Body of pancreas (tissue), 4 donors: ENCODE results near the gene ARID5A. TPM values are rescaled to one million over a fixed set of nuclear protein-coding genes. Genes with fewer than 3 reads are reported as not detected.
"Not testable (repeated sequence)": the region's sequence is repeated elsewhere in the genome, so short reads cannot be mapped to it uniquely, and the experiment has no call there.

Experiments used
- ATAC-seq: fragments of 150-250 bp; one replicate; pipeline ENCODE4 v1.9.1; 2016
- DNase-seq, 4 donors: peaks; one replicate each; pipeline ENCODE4 v3.0.0-alpha.2; 2019
- H3K27ac ChIP-seq, 4 donors: fragments of 200-600 bp; sonication (generic); 1 replicate in 3 of 4; 2 replicates in 1 of 4; pipeline versions ENCODE4 v1.5.1 to v1.6.1; 2016 to 2019; ENCODE audit warnings: mild to moderate bottlenecking in 1 of 4, mixed read lengths in 1 of 4, moderate library complexity in 1 of 4
- H3K27me3 ChIP-seq, 2 donors: fragments of 200-600 bp; sonication (generic); one replicate each; pipeline ENCODE4 v1.6.0; 2016; ENCODE audit warnings: mild to moderate bottlenecking in 1 of 2
- H3K36me3 ChIP-seq, 2 donors: fragments of 200-600 bp; sonication (generic); replicated peaks in 1 of 2; 2 replicates each; pipeline ENCODE4 v1.5.1; 2016; ENCODE audit warnings: low read depth in 2 of 2; ENCODE audit not compliant: insufficient read depth in 1 of 2
- H3K4me1 ChIP-seq: fragments of 200-600 bp; sonication (generic); one replicate; pipeline ENCODE4 v1.6.0; 2016
- H3K4me3 ChIP-seq, 2 donors: fragments of 200-600 bp; sonication (generic); 1 replicate in 1 of 2; 2 replicates in 1 of 2; pipeline ENCODE4 v1.5.1; 2016 to 2019
- H3K9me3 ChIP-seq, 3 donors: fragments of 200-600 bp; sonication (generic); 1 replicate in 2 of 3; 2 replicates in 1 of 3; pipeline ENCODE4 v1.5.1; 2016
- CTCF ChIP-seq, 7 experiments: fragments of 450-650 bp in 4 of 7; fragments of 200-600 bp in 3 of 7; sonication (generic) in 3 of 7; IDR thresholded peaks; one replicate each; pipeline ENCODE4 v1.5.1; 2016 to 2019; ENCODE audit warnings: antibody characterized with exemption in 7 of 7
- POLR2A ChIP-seq, 3 donors: fragments of 450-650 bp; IDR thresholded peaks; one replicate each; pipeline ENCODE4 v1.6.1; 2016; ENCODE audit warnings: antibody characterized with exemption in 3 of 3, mild to moderate bottlenecking in 2 of 3
- WGBS, 2 donors: methylation state at CpG; one replicate each; pipeline ENCODE4 v1.1.5; 2017; 5-methylcytosine and 5-hydroxymethylcytosine counted together
- intact Hi-C: fragments of 100-400 bp; cut with DNase I; formaldehyde crosslinking; loops from one replicate; pipeline ENCODE4 v1.15.1; 2023
- total RNA-seq, 2 donors: library from RNA; depleted of rRNA; stranded (reverse); fragments of >200 nt; gene quantifications; one replicate each; pipeline ENCODE4 v1.1.0, GENCODE V29; 2016

The ARID5A gene
- total RNA-seq, 2 donors from 2014 or later = 8.9 to 9.6 TPM

GRCh38 chr2:96551605-96552314 is 15.2 kb downstream of the ARID5A start:
- Histone ChIP-seq H3K4me1 (peaks cover 19% of the 10 kb centered on the region), H3K36me3 (peaks cover 0 to 3% of the 10 kb centered on the region in 2 donors), H3K27me3 (no peaks in the 10 kb centered on the region), H3K9me3 (no peaks in the 10 kb centered on the region), H3K4me3 (no peak overlapping the region), H3K27ac (no peak overlapping the region)
- DNase-seq (no peak), ATAC-seq (no peak)
- intact Hi-C loops = loop anchor here (5.0 kb wide), 1 partner anchor 251 kb away; no protein-coding TSS in a partner anchor
- WGBS, 2 donors = 93 to 94% methylated on average over 18 to 24 of the region's 25 CpGs
- TF ChIP-seq POLR2A (IDR thresholded peaks at IDR 0.05) (no peak), CTCF (IDR thresholded peaks at IDR 0.05) (no peak)

DNA sequence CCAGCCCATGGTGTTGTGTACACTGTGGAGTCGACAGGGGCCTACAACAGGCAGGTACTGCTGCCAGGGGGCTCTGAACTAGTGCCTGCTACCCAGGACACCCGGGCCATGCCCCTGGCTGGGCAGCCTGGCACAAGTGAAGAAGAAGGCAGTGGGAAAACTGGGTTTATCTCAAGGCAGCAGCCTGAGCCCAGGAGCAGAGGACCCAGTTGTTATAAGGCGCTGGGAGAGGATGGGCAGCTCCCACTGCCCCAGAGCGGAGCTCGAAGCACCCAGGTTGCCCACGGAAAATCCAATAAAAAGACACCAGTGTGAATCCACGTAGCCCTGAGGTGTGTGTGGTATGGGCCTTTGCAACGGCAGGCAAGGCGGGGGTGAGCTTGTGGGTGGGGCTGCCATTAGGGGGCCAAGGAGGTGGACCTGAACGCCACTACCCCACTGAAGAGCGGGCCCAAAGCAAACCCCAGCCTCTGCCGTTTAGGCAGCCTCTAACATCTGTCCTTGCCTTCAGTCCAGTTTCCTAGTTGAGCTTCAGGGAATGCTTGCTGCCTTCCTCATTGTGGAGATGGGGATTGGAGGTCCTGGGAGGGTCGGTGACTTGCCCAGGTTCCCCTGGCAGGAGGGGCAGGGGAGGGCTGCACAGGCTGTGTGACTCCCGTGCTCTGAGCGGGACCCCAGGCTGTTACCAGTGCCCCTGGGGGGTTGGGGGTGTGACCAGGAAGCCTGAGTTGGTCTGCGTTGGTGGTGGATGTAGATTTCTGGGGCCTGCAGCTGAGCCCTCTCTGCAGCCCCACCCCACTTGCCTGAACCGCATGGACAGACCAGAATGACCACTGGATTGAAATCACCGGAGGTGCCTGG is 16.0 kb downstream of the ARID5A start:
- ATAC-seq (no peak), DNase-seq (no peak)
- Histone ChIP-seq H3K27me3 (no peaks in the 10 kb centered on the region), H3K4me3 (no peak overlapping the region), H3K36me3 (peaks cover 0 to 3% of the 10 kb centered on the region in 2 donors), H3K9me3 (no peaks in the 10 kb centered on the region), H3K4me1 (peaks cover 19% of the 10 kb centered on the region), H3K27ac (no peak overlapping the region)
- 85 to 88% methylated on average over 10 to 18 of the region's 18 CpGs for WGBS, 2 donors
- intact Hi-C loops = loop anchor here (5.0 kb wide), 1 partner anchor 250 kb away; no protein-coding TSS in a partner anchor
- no peak for TF ChIP-seq CTCF (IDR thresholded peaks at IDR 0.05)
- TF ChIP-seq POLR2A (IDR thresholded peaks at IDR 0.05) = no peak

GRCh38 chr2:96553176-96553956 is 16.8 kb downstream of the ARID5A start:
- no peaks in the 10 kb centered on the region for H3K27me3 ChIP-seq
- ATAC-seq (no peak), DNase-seq (no peak)
- peaks cover 19% of the 10 kb centered on the region for H3K4me1 ChIP-seq
- H3K36me3 ChIP-seq = peaks cover 0 to 3% of the 10 kb centered on the region in 2 donors
- intact Hi-C loops = loop anchor here (5.0 kb wide), 1 partner anchor 249 kb away; no protein-coding TSS in a partner anchor
- no peak overlapping the region for H3K4me3 ChIP-seq
- H3K27ac ChIP-seq = no peak overlapping the region
- H3K9me3 ChIP-seq = no peaks in the 10 kb centered on the region
- no peak for TF ChIP-seq CTCF (IDR thresholded peaks at IDR 0.05)
- TF ChIP-seq POLR2A (IDR thresholded peaks at IDR 0.05) = no peak
- 91 to 100% methylated on average over 3 to 16 of the region's 16 CpGs for WGBS, 2 donors

DNA sequence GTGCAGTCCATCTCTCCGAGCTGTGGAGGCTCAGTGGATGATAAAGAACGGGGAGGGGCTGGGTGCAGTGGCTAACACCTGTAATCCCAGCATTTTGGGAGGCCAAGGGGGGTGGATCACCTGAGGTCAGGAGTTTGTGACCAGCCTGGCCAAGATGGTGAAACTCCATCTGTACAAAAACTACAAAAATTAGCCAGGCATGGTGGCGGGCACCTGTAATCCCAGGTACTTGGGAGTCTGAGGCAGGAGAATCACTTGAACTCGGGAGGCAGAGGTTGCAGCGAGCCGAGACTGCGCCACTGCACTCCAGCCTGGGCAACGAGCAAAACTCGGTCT is 17.4 kb downstream of the ARID5A start:
- H3K4me3 ChIP-seq, H3K27ac ChIP-seq, H3K36me3 ChIP-seq, H3K27me3 ChIP-seq, H3K9me3 ChIP-seq, DNase-seq, ATAC-seq: not testable (repeated sequence)
- WGBS, 2 donors = 60 to 86% methylated on average over 3 to 9 of the region's 9 CpGs
- intact Hi-C loops = loop anchor here (5.0 kb wide), 1 partner anchor 248 kb away; no protein-coding TSS in a partner anchor
- peaks cover 19% of the 10 kb centered on the region for H3K4me1 ChIP-seq
